ENCODE measurements around the gene CHST8.

CHST8 gene

GRCh38 chr19:33772858-33773180 lies 151.1 kb downstream of the CHST8 start:
- Histone ChIP-seq H3K4me1 (ENCODE audit: control insufficient read depth, insufficient read depth, low read length) (no peaks in the 10 kb centered on the region), H3K27ac (ENCODE audit: low read depth, low read length) (no peak overlapping the region), H3K9ac (ENCODE audit: low read length) (no peak overlapping the region), H3K9me3 (ENCODE audit: control insufficient read depth, insufficient read depth, low read depth, low read length) (no peaks in the 10 kb centered on the region), H3K27me3 (ENCODE audit: control insufficient read depth, insufficient read depth, low read length) (peaks cover 19% of the 10 kb centered on the region; the same call in 1 of the 2 replicates), H3K4me3 (ENCODE audit: low read depth, low read length) (no peak overlapping the region), H3K36me3 (ENCODE audit: control insufficient read depth, insufficient read depth, low read length) (peaks cover 6% of the 10 kb centered on the region; the same call in 1 of the 2 replicates)

GRCh38 chr19:33773704-33774624 lies 152.2 kb downstream of the CHST8 start:
- H3K27me3 ChIP-seq (ENCODE audit: control insufficient read depth, insufficient read depth, low read length): peaks cover 23% of the 10 kb centered on the region
- H3K27ac ChIP-seq (ENCODE audit: low read depth, low read length): no peak overlapping the region
- H3K9me3 ChIP-seq (ENCODE audit: control insufficient read depth, insufficient read depth, low read depth, low read length): no peaks in the 10 kb centered on the region
- H3K36me3 ChIP-seq (ENCODE audit: control insufficient read depth, insufficient read depth, low read length): peaks cover 6% of the 10 kb centered on the region; the same call in 1 of the 2 replicates
- no peak overlapping the region for H3K4me3 ChIP-seq (ENCODE audit: low read depth, low read length)
- H3K9ac ChIP-seq (ENCODE audit: low read length): no peak overlapping the region
- peaks cover 4% of the 10 kb centered on the region; the same call in 1 of the 2 replicates for H3K4me1 ChIP-seq (ENCODE audit: control insufficient read depth, insufficient read depth, low read length)

GRCh38 chr19:33774751-33775150 lies 153.0 kb downstream of the CHST8 start:
- Histone ChIP-seq H3K27me3 (ENCODE audit: control insufficient read depth, insufficient read depth, low read length) (peaks cover 19% of the 10 kb centered on the region), H3K9me3 (ENCODE audit: control insufficient read depth, insufficient read depth, low read depth, low read length) (no peaks in the 10 kb centered on the region), H3K27ac (ENCODE audit: low read depth, low read length) (no peak overlapping the region), H3K36me3 (ENCODE audit: control insufficient read depth, insufficient read depth, low read length) (peaks cover 6% of the 10 kb centered on the region; the same call in 1 of the 2 replicates), H3K4me1 (ENCODE audit: control insufficient read depth, insufficient read depth, low read length) (peaks cover 4% of the 10 kb centered on the region; the same call in 1 of the 2 replicates), H3K9ac (ENCODE audit: low read length) (no peak overlapping the region), H3K4me3 (ENCODE audit: low read depth, low read length) (no peak overlapping the region)

- no peak overlapping the region for H3K9ac ChIP-seq (ENCODE audit: low read length)
- H3K27ac ChIP-seq (ENCODE audit: low read depth, low read length): no peak overlapping the region
- no peaks in the 10 kb centered on the region for H3K9me3 ChIP-seq (ENCODE audit: control insufficient read depth, insufficient read depth, low read depth, low read length)
- peaks cover 4% of the 10 kb centered on the region; the same call in 1 of the 2 replicates for H3K4me1 ChIP-seq (ENCODE audit: control insufficient read depth, insufficient read depth, low read length)
- H3K36me3 ChIP-seq (ENCODE audit: control insufficient read depth, insufficient read depth, low read length): peaks cover 6% of the 10 kb centered on the region; the same call in 1 of the 2 replicates
- peaks cover 8% of the 10 kb centered on the region for H3K27me3 ChIP-seq (ENCODE audit: control insufficient read depth, insufficient read depth, low read length)
- H3K4me3 ChIP-seq (ENCODE audit: low read depth, low read length): no peak overlapping the region
Observed at GRCh38 chr19:33775731-33776487, 154.2 kb downstream of the CHST8 start.

- H3K9ac ChIP-seq (ENCODE audit: low read length): no peak overlapping the region
- peaks cover 2% of the 10 kb centered on the region; the same call in 1 of the 2 replicates for H3K36me3 ChIP-seq (ENCODE audit: control insufficient read depth, insufficient read depth, low read length)
- peaks cover 4% of the 10 kb centered on the region; the same call in 1 of the 2 replicates for H3K4me1 ChIP-seq (ENCODE audit: control insufficient read depth, insufficient read depth, low read length)
- no peak overlapping the region for H3K4me3 ChIP-seq (ENCODE audit: low read depth, low read length)
- peaks cover 8% of the 10 kb centered on the region; the same call in 1 of the 2 replicates for H3K27me3 ChIP-seq (ENCODE audit: control insufficient read depth, insufficient read depth, low read length)
- no peak overlapping the region for H3K27ac ChIP-seq (ENCODE audit: low read depth, low read length)
- H3K9me3 ChIP-seq (ENCODE audit: control insufficient read depth, insufficient read depth, low read depth, low read length): no peaks in the 10 kb centered on the region
Observed at GRCh38 chr19:33777351-33777750, 155.6 kb downstream of the CHST8 start.

GRCh38 chr19:33777753-33778088 lies 156.0 kb downstream of the CHST8 start:
- no peak overlapping the region for H3K27ac ChIP-seq (ENCODE audit: low read depth, low read length)
- H3K4me1 ChIP-seq (ENCODE audit: control insufficient read depth, insufficient read depth, low read length): peaks cover 4% of the 10 kb centered on the region; the same call in 1 of the 2 replicates
- no peaks in the 10 kb centered on the region for H3K9me3 ChIP-seq (ENCODE audit: control insufficient read depth, insufficient read depth, low read depth, low read length)
- no peaks in the 10 kb centered on the region for H3K36me3 ChIP-seq (ENCODE audit: control insufficient read depth, insufficient read depth, low read length)
- no peak overlapping the region for H3K9ac ChIP-seq (ENCODE audit: low read length)
- H3K27me3 ChIP-seq (ENCODE audit: control insufficient read depth, insufficient read depth, low read length): peaks cover 8% of the 10 kb centered on the region; the same call in 1 of the 2 replicates
- H3K4me3 ChIP-seq (ENCODE audit: low read depth, low read length): no peak overlapping the region

GRCh38 chr19:33778089-33778791 lies 156.5 kb downstream of the CHST8 start:
- no peak overlapping the region for H3K9ac ChIP-seq (ENCODE audit: low read length)
- H3K27ac ChIP-seq (ENCODE audit: low read depth, low read length): no peak overlapping the region
- H3K36me3 ChIP-seq (ENCODE audit: control insufficient read depth, insufficient read depth, low read length): no peaks in the 10 kb centered on the region
- H3K4me3 ChIP-seq (ENCODE audit: low read depth, low read length): peak overlapping the region; percentile 34
- peaks cover 4% of the 10 kb centered on the region; the same call in 1 of the 2 replicates for H3K4me1 ChIP-seq (ENCODE audit: control insufficient read depth, insufficient read depth, low read length)
- peaks cover 8% of the 10 kb centered on the region; the same call in 1 of the 2 replicates for H3K27me3 ChIP-seq (ENCODE audit: control insufficient read depth, insufficient read depth, low read length)
- H3K9me3 ChIP-seq (ENCODE audit: control insufficient read depth, insufficient read depth, low read depth, low read length): no peaks in the 10 kb centered on the region

GRCh38 chr19:33779849-33780248 lies 158.1 kb downstream of the CHST8 start:
- Histone ChIP-seq H3K4me1 (ENCODE audit: control insufficient read depth, insufficient read depth, low read length) (peaks cover 4% of the 10 kb centered on the region; the same call in 1 of the 2 replicates), H3K36me3 (ENCODE audit: control insufficient read depth, insufficient read depth, low read length) (no peaks in the 10 kb centered on the region), H3K9me3 (ENCODE audit: control insufficient read depth, insufficient read depth, low read depth, low read length) (no peaks in the 10 kb centered on the region), H3K9ac (ENCODE audit: low read length) (no peak overlapping the region), H3K27me3 (ENCODE audit: control insufficient read depth, insufficient read depth, low read length) (peaks cover 8% of the 10 kb centered on the region; the same call in 1 of the 2 replicates), H3K27ac (ENCODE audit: low read depth, low read length) (no peak overlapping the region), H3K4me3 (ENCODE audit: low read depth, low read length) (no peak overlapping the region)

- no peaks in the 10 kb centered on the region for H3K36me3 ChIP-seq (ENCODE audit: control insufficient read depth, insufficient read depth, low read length)
- no peaks in the 10 kb centered on the region for H3K9me3 ChIP-seq (ENCODE audit: control insufficient read depth, insufficient read depth, low read depth, low read length)
- H3K27me3 ChIP-seq (ENCODE audit: control insufficient read depth, insufficient read depth, low read length): peaks cover 8% of the 10 kb centered on the region
- no peak overlapping the region for H3K9ac ChIP-seq (ENCODE audit: low read length)
- peaks cover 4% of the 10 kb centered on the region; the same call in 1 of the 2 replicates for H3K4me1 ChIP-seq (ENCODE audit: control insufficient read depth, insufficient read depth, low read length)
- no peak overlapping the region for H3K27ac ChIP-seq (ENCODE audit: low read depth, low read length)
- no peak overlapping the region for H3K4me3 ChIP-seq (ENCODE audit: low read depth, low read length)
Observed at GRCh38 chr19:33780251-33780650, 158.5 kb downstream of the CHST8 start.

GRCh38 chr19:33780746-33781145 lies 159.0 kb downstream of the CHST8 start:
- peaks cover 4% of the 10 kb centered on the region; the same call in 1 of the 2 replicates for H3K4me1 ChIP-seq (ENCODE audit: control insufficient read depth, insufficient read depth, low read length)
- no peak overlapping the region for H3K9ac ChIP-seq (ENCODE audit: low read length)
- no peaks in the 10 kb centered on the region for H3K36me3 ChIP-seq (ENCODE audit: control insufficient read depth, insufficient read depth, low read length)
- H3K9me3 ChIP-seq (ENCODE audit: control insufficient read depth, insufficient read depth, low read depth, low read length): no peaks in the 10 kb centered on the region
- H3K27me3 ChIP-seq (ENCODE audit: control insufficient read depth, insufficient read depth, low read length): peaks cover 11% of the 10 kb centered on the region
- H3K4me3 ChIP-seq (ENCODE audit: low read depth, low read length): no peak overlapping the region
- no peak overlapping the region for H3K27ac ChIP-seq (ENCODE audit: low read depth, low read length)

Measured in HUES6 (cell line).